K562 treated with DMSO at 1 percent for 4 hours (cell line): ENCODE results near the gene PRPF8. TPM values are rescaled to one million over a fixed set of nuclear protein-coding genes. Genes with fewer than 3 reads are reported as not detected.

Source experiments
- total RNA-seq: library from RNA; unstranded; fragments of 300-600 nt; gene quantifications from 2 replicates; pipeline ENCODE4 v1.2.3, GENCODE V29; 2022; ENCODE audit not compliant: insufficient read depth

PRPF8 gene
- total RNA-seq: 115 and 133 TPM in 2 replicates

GRCh38 chr17:1684378-1685189 lies at the start of gene PRPF8:
Gene PRPF8, minus strand, starts transcription at chr17:1684867. Its CDS starts 296 bp downstream, at chr17:1684571.

GRCh38 chr17:1724351-1724868 lies 39.7 kb upstream of the PRPF8 start, which contains the start of gene WDR81:
Gene WDR81, plus strand, starts transcription at chr17:1724704. Its CDS starts 256 bp downstream, at chr17:1724960.

GRCh38 chr17:1709971-1710806 lies 25.5 kb upstream of the PRPF8 start, which contains the start of gene TLCD2:
Gene TLCD2, minus strand, starts transcription at chr17:1710377. Its CDS starts 135 bp downstream, at chr17:1710242.

GRCh38 chr17:1649844-1650501 lies 34.7 kb downstream of the PRPF8 start, which contains the start of gene RILP:
Gene RILP, minus strand, starts transcription at chr17:1649866. Its CDS starts 62 bp downstream, at chr17:1649804.

GRCh38 chr17:1645207-1646171 lies 39.2 kb downstream of the PRPF8 start, which contains the start of gene SCARF1:
Gene SCARF1, minus strand, starts transcription at chr17:1645732. Its CDS starts 35 bp downstream, at chr17:1645697.

GRCh38 chr17:1627982-1628855 lies 56.4 kb downstream of the PRPF8 start, which contains the start of gene SLC43A2:
Gene SLC43A2, minus strand, starts transcription at chr17:1628834. Its CDS starts 960 bp downstream, at chr17:1627874.

Other genes with a start within 250 kb of the PRPF8 start
- gene CRK, start 228.6 kb downstream of the PRPF8 start, total RNA-seq: 15.7 and 21.2 TPM in 2 replicates
- 24.7 and 26.9 TPM in 2 replicates for gene MYO1C, start 192.2 kb downstream of the PRPF8 start, total RNA-seq
- gene INPP5K, start 168.3 kb downstream of the PRPF8 start, total RNA-seq: 22.7 and 27.5 TPM in 2 replicates
- 30.7 and 35.8 TPM in 2 replicates for gene PITPNA, start 122.1 kb downstream of the PRPF8 start, total RNA-seq
- 1.8 TPM in 2 replicates for gene SLC43A2, start 56.0 kb downstream of the PRPF8 start, total RNA-seq
- 5.1 and 8.9 TPM in 2 replicates for gene SCARF1, start 39.1 kb downstream of the PRPF8 start, total RNA-seq
- 44.9 and 58.1 TPM in 2 replicates for gene RILP, start 35.0 kb downstream of the PRPF8 start, total RNA-seq
- gene TLCD2, start 25.5 kb upstream of the PRPF8 start, total RNA-seq: 1.8 and 2.3 TPM in 2 replicates
- 11.7 and 14.5 TPM in 2 replicates for gene WDR81, start 39.8 kb upstream of the PRPF8 start, total RNA-seq
- not detected in 2 replicates for gene SERPINF2, start 58.0 kb upstream of the PRPF8 start, total RNA-seq
- gene SERPINF1, start 77.2 kb upstream of the PRPF8 start, total RNA-seq: 82.0 and 83.9 TPM in 2 replicates
- 8.8 and 8.9 TPM in 2 replicates for gene SMYD4, start 145.0 kb upstream of the PRPF8 start, total RNA-seq
- gene RPA1, start 145.1 kb upstream of the PRPF8 start, total RNA-seq: 38.3 and 40.6 TPM in 2 replicates